H9 (cell line): ENCODE measurements around the gene FBXO38. TPM values are rescaled to one million over a fixed set of nuclear protein-coding genes. Genes with fewer than 3 reads are reported as not detected.
"Not testable (repeated sequence)": the region's sequence is repeated elsewhere in the genome, so short reads cannot be mapped to it uniquely, and the experiment has no call there.

Experiments
- DNase-seq: peaks from one replicate; pipeline ENCODE4 v3.0.0-alpha.2; 2017
- H2AFZ ChIP-seq: one replicate; pipeline ENCODE4 v1.6.1; 2013; ENCODE audit warnings: mild to moderate bottlenecking, low read length, control low read depth, moderate library complexity
- H2AK5ac ChIP-seq: 2 replicates; pipeline ENCODE4 v1.6.1; 2013; ENCODE audit warnings: low read length, control low read depth, mixed read lengths; ENCODE audit not compliant: insufficient read length
- H2BK120ac ChIP-seq: one replicate; pipeline ENCODE4 v1.6.1; 2013; ENCODE audit warnings: low read depth, mild to moderate bottlenecking, low read length, control low read depth, inconsistent platforms; ENCODE audit not compliant: poor library complexity, severe bottlenecking
- H2BK12ac ChIP-seq: 2 replicates; pipeline ENCODE4 v1.6.1; 2013; ENCODE audit warnings: low read length, control low read depth, mixed read lengths, low read depth; ENCODE audit not compliant: insufficient read length
- H2BK15ac ChIP-seq: 2 replicates; pipeline ENCODE4 v1.6.1; 2013; ENCODE audit warnings: low read depth, low read length, control low read depth
- H2BK20ac ChIP-seq: one replicate; pipeline ENCODE4 v1.6.1; 2013; ENCODE audit warnings: low read depth, mild to moderate bottlenecking, low read length, control low read depth, inconsistent platforms; ENCODE audit not compliant: poor library complexity, severe bottlenecking
- H2BK5ac ChIP-seq: 2 replicates; pipeline ENCODE4 v1.6.1; 2013; ENCODE audit warnings: low read length, control low read depth, mixed read lengths; ENCODE audit not compliant: insufficient read length
- H3K14ac ChIP-seq: 2 replicates; pipeline ENCODE4 v1.6.1; 2013; ENCODE audit warnings: low read length, control low read depth; ENCODE audit not compliant: insufficient read depth
- H3K18ac ChIP-seq: 2 replicates; pipeline ENCODE4 v1.6.1; 2013; ENCODE audit warnings: low read depth, mild to moderate bottlenecking, mixed read lengths, low read length, control low read depth; ENCODE audit not compliant: insufficient read length
- H3K23ac ChIP-seq: 2 replicates; pipeline ENCODE4 v1.6.1; 2013; ENCODE audit warnings: low read length, control low read depth, mixed read lengths, low read depth; ENCODE audit not compliant: insufficient read length
- H3K23me2 ChIP-seq: 2 replicates; pipeline ENCODE4 v1.6.1; 2013; ENCODE audit warnings: low read depth, mild to moderate bottlenecking, mixed read lengths, low read length, control low read depth; ENCODE audit not compliant: insufficient read length, poor library complexity, severe bottlenecking
- H3K27ac ChIP-seq: 2 replicates; pipeline ENCODE4 v1.5.1; 2013; ENCODE audit warnings: low read length, control low read depth, mixed read lengths, low read depth; ENCODE audit not compliant: insufficient read length
- H3K27me3 ChIP-seq: 2 replicates; pipeline ENCODE4 v1.6.1; 2013; ENCODE audit warnings: low read length, control low read depth, inconsistent platforms; ENCODE audit not compliant: insufficient read depth
- H3K4ac ChIP-seq: 2 replicates; pipeline ENCODE4 v1.6.1; 2013; ENCODE audit warnings: low read depth, mild to moderate bottlenecking, control low read depth, inconsistent platforms, low read length, moderate library complexity
- H3K4me1 ChIP-seq: 2 replicates; pipeline ENCODE4 v1.6.1; 2013; ENCODE audit warnings: low read length, control low read depth, inconsistent platforms; ENCODE audit not compliant: insufficient read depth
- H3K4me2 ChIP-seq: 2 replicates; pipeline ENCODE4 v1.6.1; 2013; ENCODE audit warnings: low read length, control low read depth, mixed read lengths; ENCODE audit not compliant: insufficient read length, insufficient read depth
- H3K56ac ChIP-seq: 2 replicates; pipeline ENCODE4 v1.6.1; 2013; ENCODE audit warnings: low read depth, mild to moderate bottlenecking, mixed read lengths, low read length, control low read depth; ENCODE audit not compliant: insufficient read length
- H3K79me1 ChIP-seq: 2 replicates; pipeline ENCODE4 v1.6.1; 2013; ENCODE audit warnings: low read depth, mild to moderate bottlenecking, moderate library complexity, low read length, control low read depth, inconsistent platforms; ENCODE audit not compliant: insufficient read depth, poor library complexity, severe bottlenecking
- H3K79me2 ChIP-seq: 2 replicates; pipeline ENCODE4 v1.6.1; 2013; ENCODE audit warnings: low read length, control low read depth, inconsistent platforms; ENCODE audit not compliant: insufficient read depth
- H3K9ac ChIP-seq: 2 replicates; pipeline ENCODE4 v1.6.1; 2013; ENCODE audit warnings: low read length, control low read depth, mixed read lengths; ENCODE audit not compliant: insufficient read length; ENCODE audit errors: extremely low read depth
- H3K9me3 ChIP-seq: one replicate; pipeline ENCODE4 v1.6.1; 2013; ENCODE audit warnings: low read depth, low read length, inconsistent platforms; ENCODE audit not compliant: control insufficient read depth
- H3T11ph ChIP-seq: one replicate; pipeline ENCODE4 v1.6.1; 2013; ENCODE audit warnings: mild to moderate bottlenecking, low read length, control low read depth, inconsistent platforms
- H4K20me1 ChIP-seq: one replicate; pipeline ENCODE4 v1.6.1; 2013; ENCODE audit not compliant: control insufficient read depth, insufficient read length, insufficient read depth
- H4K5ac ChIP-seq: 2 replicates; pipeline ENCODE4 v1.6.1; 2013; ENCODE audit warnings: low read depth, mild to moderate bottlenecking, mixed read lengths, low read length, control low read depth; ENCODE audit not compliant: insufficient read length
- H4K8ac ChIP-seq: replicated peaks from 2 replicates; pipeline ENCODE4 v1.6.1; 2013; ENCODE audit warnings: low read length, control low read depth, mixed read lengths, low read depth; ENCODE audit not compliant: insufficient read length
- H4K91ac ChIP-seq: 2 replicates; pipeline ENCODE4 v1.6.1; 2013; ENCODE audit warnings: low read depth, mild to moderate bottlenecking, moderate library complexity, mixed read lengths, low read length, control low read depth; ENCODE audit not compliant: insufficient read length
- H3K27ac Mint-ChIP-seq, 3 experiments: 2 replicates in 2 of 3; 3 replicates in 1 of 3; pipeline ENCODE4 v1.8.0; 2020 to 2021; ENCODE audit warnings: mixed read lengths in 3 of 3, mild to moderate bottlenecking in 1 of 3, moderate library complexity in 1 of 3
- H3K27me3 Mint-ChIP-seq: 2 replicates; pipeline ENCODE4 v1.8.0; 2021; ENCODE audit warnings: low read depth, mild to moderate bottlenecking, moderate library complexity, mixed read lengths
- H3K36me3 Mint-ChIP-seq, 3 experiments: 2 replicates in 2 of 3; 3 replicates in 1 of 3; pipeline ENCODE4 v1.8.0; 2020 to 2021; ENCODE audit warnings: low read depth in 3 of 3, mixed read lengths in 3 of 3; ENCODE audit not compliant: insufficient read depth in 1 of 3
- H3K4me1 Mint-ChIP-seq, 2 experiments: 2 replicates each; pipeline ENCODE4 v1.8.0; 2020; ENCODE audit warnings: mixed read lengths in 2 of 2
- H3K4me3 Mint-ChIP-seq, 2 experiments: 2 replicates in 1 of 2; 3 replicates in 1 of 2; pipeline ENCODE4 v1.8.0; 2020 to 2021; ENCODE audit warnings: mild to moderate bottlenecking in 2 of 2, mixed read lengths in 2 of 2, moderate library complexity in 1 of 2
- H3K9me3 Mint-ChIP-seq, 2 experiments: 2 replicates in 1 of 2; 3 replicates in 1 of 2; pipeline ENCODE4 v1.8.0; 2020; ENCODE audit warnings: mild to moderate bottlenecking in 2 of 2, mixed read lengths in 2 of 2, moderate library complexity in 1 of 2
- WGBS: extraction: QIAGEN DNeasy Blood & Tissue Kit; methylation state at CpG from one replicate; pipeline ENCODE4 v1.1.7; 2013; ENCODE audit warnings: missing lambda C conversion rate, low lambda C conversion rate, mixed read lengths; ENCODE audit not compliant: insufficient read length; ENCODE audit errors: extremely low coverage; 5-methylcytosine and 5-hydroxymethylcytosine counted together
- total RNA-seq: library from RNA; stranded (reverse); gene quantifications from 2 replicates; pipeline ENCODE4 v1.2.1, GENCODE V29; 2021
- TF ChIP-seq, protein P1 (sequence below): fragments of 200-600 bp; sonication (generic); conservative IDR thresholded peaks from 3 replicates; pipeline ENCODE4 v1.8.0; 2021; ENCODE audit warnings: antibody characterized with exemption, mild to moderate bottlenecking

FBXO38 gene
- total RNA-seq, 1 experiment from 2014 or later, result 34.6 TPM

DNA sequence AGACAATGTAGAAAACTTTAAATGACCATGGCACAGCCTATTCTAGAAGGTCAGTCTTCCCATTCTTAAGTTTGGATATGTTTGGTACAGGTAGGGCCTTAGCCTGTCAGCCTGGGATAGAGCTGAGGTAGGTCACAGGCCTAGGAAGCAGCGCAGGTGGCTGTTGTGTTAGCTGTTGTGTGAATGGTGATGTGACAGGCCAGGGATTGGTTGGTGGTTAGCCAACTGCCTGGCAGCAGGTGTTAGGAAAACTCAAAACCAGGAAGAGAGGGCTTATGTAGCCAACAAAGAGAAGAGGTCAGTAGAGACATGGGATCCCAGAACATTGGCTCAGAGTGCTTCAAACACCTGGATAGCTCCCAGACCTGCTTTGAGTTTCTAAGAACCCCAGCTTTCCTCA, 84.2 kb downstream of the FBXO38 start:
- no peak for DNase-seq
- Histone ChIP-seq H3K9ac (no peak overlapping the region), H4K5ac (no peak overlapping the region), H2BK12ac (no peak overlapping the region), H3K14ac (no peak overlapping the region), H3K27me3 (no peaks in the 10 kb centered on the region; the same call in 1 of the 2 replicates), H3K4ac (no peak overlapping the region), H2AFZ (no peak overlapping the region), H2BK20ac (no peak overlapping the region), H3K4me1 (no peaks in the 10 kb centered on the region), H4K8ac (no peak overlapping the region), H3K79me2 (no peaks in the 10 kb centered on the region), H3K18ac (no peak overlapping the region), H3K9me3 (no peaks in the 10 kb centered on the region), H3K56ac (no peak overlapping the region), H2AK5ac (no peak overlapping the region), H3K79me1 (no peaks in the 10 kb centered on the region), H4K91ac (no peak overlapping the region), H3K4me2 (no peak overlapping the region), H3T11ph (no peak overlapping the region), H2BK5ac (no peak overlapping the region), H4K20me1 (no peaks in the 10 kb centered on the region), H2BK120ac (no peak overlapping the region), H3K23ac (no peak overlapping the region), H3K27ac (no peak overlapping the region), H2BK15ac (no peak overlapping the region), H3K23me2 (no peaks in the 10 kb centered on the region)
- no peak overlapping the region for H3K27ac Mint-ChIP-seq
- no CpG with 5 or more reads among the region's 1 CpG for WGBS
- TF ChIP-seq, protein P1, sequence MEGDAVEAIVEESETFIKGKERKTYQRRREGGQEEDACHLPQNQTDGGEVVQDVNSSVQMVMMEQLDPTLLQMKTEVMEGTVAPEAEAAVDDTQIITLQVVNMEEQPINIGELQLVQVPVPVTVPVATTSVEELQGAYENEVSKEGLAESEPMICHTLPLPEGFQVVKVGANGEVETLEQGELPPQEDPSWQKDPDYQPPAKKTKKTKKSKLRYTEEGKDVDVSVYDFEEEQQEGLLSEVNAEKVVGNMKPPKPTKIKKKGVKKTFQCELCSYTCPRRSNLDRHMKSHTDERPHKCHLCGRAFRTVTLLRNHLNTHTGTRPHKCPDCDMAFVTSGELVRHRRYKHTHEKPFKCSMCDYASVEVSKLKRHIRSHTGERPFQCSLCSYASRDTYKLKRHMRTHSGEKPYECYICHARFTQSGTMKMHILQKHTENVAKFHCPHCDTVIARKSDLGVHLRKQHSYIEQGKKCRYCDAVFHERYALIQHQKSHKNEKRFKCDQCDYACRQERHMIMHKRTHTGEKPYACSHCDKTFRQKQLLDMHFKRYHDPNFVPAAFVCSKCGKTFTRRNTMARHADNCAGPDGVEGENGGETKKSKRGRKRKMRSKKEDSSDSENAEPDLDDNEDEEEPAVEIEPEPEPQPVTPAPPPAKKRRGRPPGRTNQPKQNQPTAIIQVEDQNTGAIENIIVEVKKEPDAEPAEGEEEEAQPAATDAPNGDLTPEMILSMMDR, result no peak
- H3K36me3 Mint-ChIP-seq, result no peaks in the 10 kb centered on the region
- no peak overlapping the region for H3K4me3 Mint-ChIP-seq
- H3K9me3 Mint-ChIP-seq, result peaks cover 0 to 2% of the 10 kb centered on the region in 2 experiments; a peak in 1 of 5 replicates
- no peaks in the 10 kb centered on the region; the same call in 1 of the 2 replicates for H3K27me3 Mint-ChIP-seq
- H3K4me1 Mint-ChIP-seq, result no peaks in the 10 kb centered on the region; a peak in 1 of 4 replicates

DNA sequence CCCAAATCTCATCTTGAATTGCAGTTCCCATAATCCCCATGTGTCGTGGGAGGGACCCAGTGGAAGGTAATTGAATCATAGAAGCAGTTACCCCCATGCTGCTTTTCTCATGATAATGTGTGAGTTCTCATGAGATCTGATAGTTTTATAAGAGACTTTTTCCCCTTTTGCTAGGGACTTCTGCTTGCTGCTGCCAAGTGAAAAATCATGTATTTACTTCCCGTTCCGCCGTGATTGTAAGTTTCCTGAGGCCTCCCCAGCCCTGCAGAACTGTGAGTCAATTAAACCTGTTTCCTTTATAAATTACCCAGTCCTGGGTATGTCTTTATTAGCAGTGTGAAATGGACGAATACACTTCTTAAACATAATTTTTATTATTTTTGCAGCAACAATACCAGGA, 85.0 kb downstream of the FBXO38 start:
- WGBS, result no CpG with 5 or more reads among the region's 5 CpGs
- H3T11ph ChIP-seq, H3K9me3 ChIP-seq, H3K23me2 ChIP-seq, H3K23ac ChIP-seq, H2AFZ ChIP-seq, H3K27ac Mint-ChIP-seq, H3K4me3 Mint-ChIP-seq, H3K79me1 ChIP-seq, H3K14ac ChIP-seq, H3K27me3 ChIP-seq, H3K27ac ChIP-seq, H4K8ac ChIP-seq, H3K9me3 Mint-ChIP-seq, H2BK12ac ChIP-seq, H4K20me1 ChIP-seq, H3K56ac ChIP-seq, H2AK5ac ChIP-seq, H2BK20ac ChIP-seq, H3K4me2 ChIP-seq, H3K4me1 ChIP-seq, H3K4ac ChIP-seq, H4K5ac ChIP-seq, H3K27me3 Mint-ChIP-seq, H3K18ac ChIP-seq, H2BK15ac ChIP-seq, DNase-seq, H3K36me3 Mint-ChIP-seq, H2BK120ac ChIP-seq, H2BK5ac ChIP-seq, H3K79me2 ChIP-seq, H3K4me1 Mint-ChIP-seq, H3K9ac ChIP-seq, H4K91ac ChIP-seq: not testable (repeated sequence)
